Measurements from ENCODE around the gene ZNF396. TPM values are rescaled to one million over a fixed set of nuclear protein-coding genes. Genes with fewer than 3 reads are reported as not detected.

The ZNF396 gene
- total RNA-seq, 6 experiments from 2014 or later: 0.62 to 1.9 (median 1.5) TPM

DNA sequence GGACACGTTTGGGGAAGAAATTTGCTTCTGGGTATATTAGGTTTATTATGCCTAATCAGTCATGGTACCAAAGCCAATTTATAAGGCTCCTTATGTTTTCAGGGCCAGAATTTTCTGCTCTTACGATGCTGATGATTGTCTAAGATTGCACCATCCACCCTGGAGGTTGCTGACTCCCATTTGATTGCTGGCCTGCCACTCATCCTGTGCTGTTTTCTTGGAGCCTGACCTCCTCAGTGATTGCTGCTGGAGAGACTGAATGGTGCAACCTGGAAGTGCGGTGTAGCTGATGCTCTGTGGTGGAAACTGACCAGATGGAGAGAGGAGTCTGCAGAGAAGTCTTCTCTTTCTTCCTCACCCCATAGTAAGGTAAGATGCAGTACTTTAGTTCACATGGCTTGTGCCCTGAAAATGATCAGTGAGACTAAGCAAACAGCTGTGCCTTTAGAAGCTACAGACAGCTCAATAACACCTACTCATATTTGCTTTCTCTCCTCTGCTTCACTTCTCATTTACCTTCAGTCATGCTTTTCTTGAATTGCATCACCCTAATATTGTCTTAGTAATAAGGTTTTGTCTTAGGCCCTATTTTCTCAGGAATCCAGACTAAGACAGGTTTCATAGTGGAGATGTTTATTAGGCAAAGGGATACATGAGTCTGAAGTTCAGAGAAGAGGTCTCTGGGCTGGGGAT is 50.3 kb downstream of the ZNF396 start:
- Histone ChIP-seq H3K4me1 (no peaks in the 10 kb centered on the region), H3K36me3 (no peaks in the 10 kb centered on the region), H3K27ac (no peak overlapping the region), H3K9me3 (no peaks in the 10 kb centered on the region), H3K27me3 (no peaks in the 10 kb centered on the region), H3K4me3 (no peak overlapping the region)
- intact Hi-C loops (cut with DNase I): no loop called here
- ATAC-seq (no peak), DNase-seq (no peak)
- WGBS (ENCODE audit: insufficient coverage, low coverage, low lambda C conversion rate, missing lambda C conversion rate): 33% methylated on average over 2 of the region's 3 CpGs
- TF ChIP-seq POLR2A (IDR thresholded peaks at IDR 0.05): no peak
- TF ChIP-seq, protein P1, sequence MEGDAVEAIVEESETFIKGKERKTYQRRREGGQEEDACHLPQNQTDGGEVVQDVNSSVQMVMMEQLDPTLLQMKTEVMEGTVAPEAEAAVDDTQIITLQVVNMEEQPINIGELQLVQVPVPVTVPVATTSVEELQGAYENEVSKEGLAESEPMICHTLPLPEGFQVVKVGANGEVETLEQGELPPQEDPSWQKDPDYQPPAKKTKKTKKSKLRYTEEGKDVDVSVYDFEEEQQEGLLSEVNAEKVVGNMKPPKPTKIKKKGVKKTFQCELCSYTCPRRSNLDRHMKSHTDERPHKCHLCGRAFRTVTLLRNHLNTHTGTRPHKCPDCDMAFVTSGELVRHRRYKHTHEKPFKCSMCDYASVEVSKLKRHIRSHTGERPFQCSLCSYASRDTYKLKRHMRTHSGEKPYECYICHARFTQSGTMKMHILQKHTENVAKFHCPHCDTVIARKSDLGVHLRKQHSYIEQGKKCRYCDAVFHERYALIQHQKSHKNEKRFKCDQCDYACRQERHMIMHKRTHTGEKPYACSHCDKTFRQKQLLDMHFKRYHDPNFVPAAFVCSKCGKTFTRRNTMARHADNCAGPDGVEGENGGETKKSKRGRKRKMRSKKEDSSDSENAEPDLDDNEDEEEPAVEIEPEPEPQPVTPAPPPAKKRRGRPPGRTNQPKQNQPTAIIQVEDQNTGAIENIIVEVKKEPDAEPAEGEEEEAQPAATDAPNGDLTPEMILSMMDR (IDR thresholded peaks at IDR 0.05): no peak

DNA sequence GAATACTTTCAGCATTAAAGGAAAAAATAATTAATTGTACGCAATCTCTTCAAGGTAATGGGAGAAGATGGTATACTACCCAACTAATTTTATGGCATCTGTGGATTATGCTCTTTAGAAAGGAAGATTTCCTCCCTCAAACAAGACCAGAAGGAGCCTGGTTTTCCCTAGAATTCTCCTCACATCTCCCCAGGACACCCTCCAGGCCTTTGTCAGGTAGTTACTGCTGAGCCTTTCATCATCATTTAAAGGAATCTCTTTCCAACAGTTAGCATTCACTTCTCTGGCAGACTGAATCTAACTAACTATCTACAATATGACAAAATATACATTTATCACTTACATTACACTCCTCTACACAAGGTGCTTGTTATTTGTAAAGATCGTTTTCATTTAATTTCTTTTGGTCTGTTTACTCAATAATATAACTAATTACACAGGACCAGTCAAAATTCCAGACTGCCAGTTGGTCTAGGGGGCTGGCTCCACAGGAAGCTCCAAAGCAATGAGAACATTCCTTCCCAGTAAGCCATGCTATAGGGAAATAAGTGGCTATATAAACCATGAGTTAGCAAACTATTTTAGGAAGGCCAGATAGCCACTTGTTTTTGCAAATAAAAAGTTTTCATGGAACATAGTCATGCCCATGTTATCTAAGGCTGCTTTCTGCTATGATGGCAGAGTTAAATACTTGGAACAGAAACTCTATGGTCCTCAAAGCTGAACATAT is 52.0 kb downstream of the ZNF396 start:
- no peaks in the 10 kb centered on the region for H3K36me3 ChIP-seq
- ATAC-seq: no peak
- intact Hi-C loops (cut with DNase I): no loop called here
- no peaks in the 10 kb centered on the region for H3K27me3 ChIP-seq
- no peak for DNase-seq
- no peaks in the 10 kb centered on the region for H3K9me3 ChIP-seq
- no peak overlapping the region for H3K4me3 ChIP-seq
- H3K27ac ChIP-seq: no peak overlapping the region
- TF ChIP-seq POLR2A (IDR thresholded peaks at IDR 0.05): no peak
- no peaks in the 10 kb centered on the region for H3K4me1 ChIP-seq
- 35% methylated on average over 2 of the region's 2 CpGs for WGBS (ENCODE audit: insufficient coverage, low coverage, low lambda C conversion rate, missing lambda C conversion rate)

DNA sequence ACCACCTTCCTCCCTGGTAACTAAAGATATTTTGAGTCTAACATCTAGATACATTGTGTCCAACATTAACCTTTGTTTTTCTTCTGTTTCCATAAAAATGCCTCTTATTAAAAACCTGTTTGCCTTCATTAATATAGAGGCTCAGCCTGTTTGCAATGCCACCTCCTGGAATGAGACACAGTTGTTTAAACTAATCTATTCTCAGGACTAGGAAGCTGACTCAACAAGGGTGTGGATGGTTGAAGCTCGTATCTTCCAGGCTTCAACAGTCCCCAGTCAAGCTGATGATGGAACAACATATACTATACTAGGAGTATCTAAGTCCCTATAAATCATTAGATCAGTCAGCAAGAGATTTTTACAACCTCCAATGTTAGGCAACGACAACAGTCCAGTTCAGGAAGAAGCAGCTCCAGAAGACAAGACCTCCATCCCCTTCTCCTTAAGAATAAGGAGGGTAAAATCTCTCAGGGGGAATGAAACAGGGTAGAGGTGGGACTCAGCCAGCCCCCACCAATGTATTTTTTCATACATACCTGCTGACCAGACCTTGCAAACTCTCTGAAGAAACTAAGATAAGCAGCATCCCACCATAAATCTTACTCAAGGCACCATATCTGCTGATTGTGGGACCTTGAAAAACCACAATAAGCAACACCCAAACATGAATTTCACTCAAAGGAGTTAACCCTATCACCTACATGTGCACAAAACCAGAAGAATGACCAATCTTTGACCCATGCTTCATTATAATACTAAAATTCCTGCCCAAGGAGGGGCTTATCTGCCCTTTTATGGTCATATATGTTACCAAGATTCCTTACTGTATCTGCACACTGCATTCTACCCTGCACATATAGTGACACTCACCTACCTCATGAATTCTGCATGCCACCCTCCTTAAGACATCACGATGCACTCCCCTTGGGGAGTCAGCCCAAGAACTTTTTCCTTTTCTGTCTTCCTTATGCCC is 54.4 kb downstream of the ZNF396 start:
- ATAC-seq: no peak
- intact Hi-C loops (cut with DNase I): no loop called here
- H3K36me3 ChIP-seq: no peaks in the 10 kb centered on the region
- H3K4me1 ChIP-seq: no peaks in the 10 kb centered on the region
- TF ChIP-seq, protein P1 (IDR thresholded peaks at IDR 0.05): no peak
- TF ChIP-seq POLR2A (IDR thresholded peaks at IDR 0.05): no peak
- WGBS (ENCODE audit: insufficient coverage, low coverage, low lambda C conversion rate, missing lambda C conversion rate): 76% methylated on average over 3 of the region's 3 CpGs
- no peak overlapping the region for H3K4me3 ChIP-seq
- DNase-seq: no peak
- H3K27me3 ChIP-seq: no peaks in the 10 kb centered on the region
- H3K9me3 ChIP-seq: no peaks in the 10 kb centered on the region
- no peak overlapping the region for H3K27ac ChIP-seq

Other genes with a start within 250 kb of the ZNF396 start
- 10 to 100 TPM in 4 of 6 experiments, 1 to 10 TPM in 2; 9.1 to 13.1 (median 10.9) TPM for gene ZNF397, start 136.3 kb downstream of the ZNF396 start, total RNA-seq
- gene ZSCAN30, start 87.1 kb downstream of the ZNF396 start, total RNA-seq: 1 to 10 TPM; 4.3 to 6.0 (median 5.0) TPM
- 10 to 100 TPM; 17.7 to 31.5 (median 25.5) TPM for gene ZNF24, start 32.9 kb downstream of the ZNF396 start, total RNA-seq
- gene INO80C, start 120.6 kb upstream of the ZNF396 start, total RNA-seq: 10 to 100 TPM in 3 of 6 experiments, 1 to 10 TPM in 3; 6.4 to 12.7 (median 9.7) TPM
- 10 to 100 TPM; 28.0 to 47.4 (median 40.4) TPM for gene GALNT1, start 204.4 kb upstream of the ZNF396 start, total RNA-seq